HG03442 (cell line): Measurements from ENCODE around the gene SLC2A13.
"Not testable (repeated sequence)": the region's sequence is repeated elsewhere in the genome, so short reads cannot be mapped to it uniquely, and the experiment has no call there.

Experiments
- ATAC-seq: cut with Tn5 transposase; IDR thresholded peaks from one replicate; pipeline ENCODE4 v1.9.1; 2021; ENCODE audit warnings: mild to moderate bottlenecking, moderate library complexity; ENCODE audit not compliant: unreplicated experiment

SLC2A13 gene

GRCh38 chr12:39935839-39936238 is 170.0 kb downstream of the SLC2A13 start:
- no peak for ATAC-seq

- ATAC-seq, result no peak
Measured at GRCh38 chr12:39935275-39935674, 170.6 kb downstream of the SLC2A13 start.

GRCh38 chr12:39931857-39932256 is 174.0 kb downstream of the SLC2A13 start:
- ATAC-seq, result no peak

- no peak for ATAC-seq
Measured at GRCh38 chr12:39931231-39931630, 174.7 kb downstream of the SLC2A13 start.

DNA sequence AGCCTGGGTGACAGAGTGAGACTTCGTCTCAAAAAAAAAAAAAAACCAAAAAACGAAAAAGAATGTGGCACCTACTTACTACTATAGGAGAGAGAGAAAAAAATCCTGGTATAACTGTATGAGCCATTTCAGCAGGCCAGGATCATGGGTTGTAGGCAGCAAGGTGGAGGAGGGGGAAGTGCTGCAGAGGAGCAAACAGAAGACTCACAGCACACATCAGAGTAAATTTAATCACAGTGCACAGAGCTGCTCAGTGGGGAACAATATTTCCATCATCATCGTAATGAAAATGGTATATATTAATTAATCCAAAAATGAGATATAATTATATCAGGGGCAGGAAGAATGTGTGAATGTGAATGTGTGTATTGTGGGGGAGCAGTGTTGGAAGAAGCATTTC is 175.8 kb downstream of the SLC2A13 start:
- no peak for ATAC-seq

- ATAC-seq, result no peak
Measured at GRCh38 chr12:39928181-39928899, 177.5 kb downstream of the SLC2A13 start.

GRCh38 chr12:39923364-39923763 is 182.5 kb downstream of the SLC2A13 start:
- ATAC-seq, result no peak

DNA sequence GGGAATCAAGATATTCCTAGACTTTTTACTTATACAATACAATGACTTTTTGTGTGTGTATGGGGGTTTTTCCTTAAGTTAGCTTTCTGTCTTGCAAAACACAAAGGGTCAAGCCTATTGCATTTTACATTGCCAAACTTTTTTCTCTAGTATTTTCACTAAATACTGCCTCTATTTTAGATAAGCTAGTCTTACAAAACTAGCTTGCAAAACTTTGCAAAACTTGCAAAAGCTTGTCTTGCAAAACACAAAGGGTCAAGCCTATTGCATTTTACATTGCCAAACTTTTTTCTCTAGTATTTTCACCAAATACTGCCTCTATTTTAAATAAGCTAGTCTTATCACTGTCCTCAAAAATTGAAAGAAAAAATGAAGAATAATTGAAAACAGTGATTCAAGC is 183.3 kb downstream of the SLC2A13 start:
- not testable (repeated sequence) for ATAC-seq

DNA sequence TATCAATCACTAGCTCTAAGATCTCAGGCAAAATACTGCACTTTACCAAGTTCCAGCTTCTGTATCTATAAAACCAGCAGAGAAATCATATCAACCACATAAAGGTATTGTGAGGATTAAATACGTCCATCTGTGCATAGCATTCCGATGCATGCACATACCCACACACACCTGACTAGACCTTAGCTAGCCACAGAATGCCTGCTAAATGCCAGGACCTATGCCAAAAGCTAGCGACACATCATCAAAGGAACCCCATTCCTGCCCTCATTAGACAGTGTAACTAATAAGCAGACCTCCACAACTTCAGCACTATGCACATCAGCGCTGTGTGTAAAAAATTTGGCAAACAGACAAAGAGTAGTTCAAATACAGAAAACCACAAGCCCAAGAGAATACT is 185.2 kb downstream of the SLC2A13 start:
- no peak for ATAC-seq

- ATAC-seq, result no peak
Measured at GRCh38 chr12:39920222-39920621, 185.7 kb downstream of the SLC2A13 start.

GRCh38 chr12:39919790-39920189 is 186.1 kb downstream of the SLC2A13 start:
- ATAC-seq, result no peak

DNA sequence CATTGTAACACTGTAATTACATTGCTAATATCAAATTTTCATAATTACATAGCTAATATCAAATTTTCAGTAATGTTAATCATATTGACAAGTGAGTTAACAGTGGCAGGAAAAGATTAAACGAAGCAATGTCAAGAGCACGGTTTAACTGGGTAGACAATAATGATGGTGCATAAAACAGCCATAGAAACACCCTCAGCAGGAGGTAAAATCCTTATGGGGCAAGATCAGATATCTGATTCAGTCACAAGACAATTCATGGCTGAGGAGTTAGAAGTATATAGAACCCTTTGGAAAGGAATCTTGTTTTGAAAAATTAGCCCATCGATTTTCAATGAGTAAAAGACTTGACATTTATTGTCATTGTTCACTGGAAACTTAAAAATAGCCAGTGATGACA is 190.6 kb downstream of the SLC2A13 start:
- no peak for ATAC-seq

GRCh38 chr12:39912211-39912980 is 193.5 kb downstream of the SLC2A13 start:
- ATAC-seq, result no peak

GRCh38 chr12:39906237-39906636 is 199.6 kb downstream of the SLC2A13 start:
- no peak for ATAC-seq

DNA sequence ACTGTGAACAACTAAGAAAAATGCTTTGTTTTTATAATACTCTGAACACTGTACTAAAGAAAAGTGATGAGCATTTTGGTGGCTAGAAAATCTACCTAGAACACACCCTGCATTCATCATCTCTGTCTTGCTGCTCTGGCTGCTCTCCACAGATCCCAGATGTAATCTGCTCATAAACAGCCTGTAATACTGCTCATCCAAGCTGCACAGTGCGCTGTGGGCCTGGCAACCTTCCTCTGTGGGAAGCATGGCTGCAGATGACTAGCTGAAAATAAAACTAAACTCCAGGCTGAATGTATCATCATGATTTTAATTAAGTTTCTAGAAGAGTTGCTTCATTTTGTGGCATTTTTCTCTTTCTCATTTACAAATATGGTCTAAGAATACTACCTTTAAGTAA is 200.7 kb downstream of the SLC2A13 start:
- ATAC-seq, result no peak

GRCh38 chr12:39902821-39903220 is 203.1 kb downstream of the SLC2A13 start:
- ATAC-seq, result no peak

GRCh38 chr12:39897315-39897714 is 208.6 kb downstream of the SLC2A13 start:
- no peak for ATAC-seq

GRCh38 chr12:39893388-39893787 is 212.5 kb downstream of the SLC2A13 start:
- ATAC-seq, result not testable (repeated sequence)

- no peak for ATAC-seq
Measured at GRCh38 chr12:39892146-39892545, 213.7 kb downstream of the SLC2A13 start.

- no peak for ATAC-seq
Measured at GRCh38 chr12:39887856-39888255, 218.0 kb downstream of the SLC2A13 start.

DNA sequence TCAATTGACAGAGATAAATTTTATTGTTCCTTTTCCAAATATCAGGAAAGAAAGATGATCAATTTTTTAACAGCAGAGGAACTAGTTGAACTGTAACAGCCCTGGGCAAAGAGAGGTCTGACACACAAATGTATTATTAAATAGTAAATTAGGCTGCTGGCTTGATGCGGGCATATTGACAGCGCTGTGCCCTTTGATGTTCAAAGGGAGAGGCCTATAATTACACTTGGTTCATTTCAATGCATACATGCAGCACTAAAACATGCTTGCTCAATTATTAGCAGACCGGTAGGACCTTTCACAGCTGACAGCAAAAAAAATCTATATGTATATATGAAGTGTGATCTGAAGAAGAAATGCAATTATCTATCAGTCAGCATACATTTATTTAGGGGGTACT is 219.8 kb downstream of the SLC2A13 start:
- ATAC-seq, result no peak

- no peak for ATAC-seq
Measured at GRCh38 chr12:39884616-39885125, 221.2 kb downstream of the SLC2A13 start.
